AG04450 (cell line): Measurements from ENCODE around the gene VPS41. TPM values are rescaled to one million over a fixed set of nuclear protein-coding genes. Genes with fewer than 3 reads are reported as not detected.

Experiments used
- CTCF ChIA-PET: fragments of 300-600, 350-600 bp; formaldehyde crosslinking; extraction: SDS; loops from one replicate; lab custom pipeline; 2022; ENCODE audit warnings: antibody characterized with exemption, inconsistent platforms; lab: Charles Lee
- POLR2A ChIA-PET: fragments of 350-600 bp; formaldehyde crosslinking; extraction: SDS; loops from one replicate; lab custom pipeline; 2021; ENCODE audit warnings: antibody characterized with exemption, inconsistent platforms; lab: Yijun Ruan, JAX
- DNase-seq: peaks from one replicate; pipeline ENCODE4 v3.0.0-alpha.2; 2011; ENCODE audit warnings: low read depth, low spot score
- H3K27ac ChIP-seq: one replicate; pipeline ENCODE4 v1.5.1; 2012; ENCODE audit warnings: low read depth, low read length, control low read depth
- H3K27me3 ChIP-seq: one replicate; pipeline ENCODE4 v1.6.0; 2012; ENCODE audit warnings: low read length; ENCODE audit not compliant: control insufficient read depth, insufficient read depth
- H3K4me3 ChIP-seq: 2 replicates; pipeline ENCODE4 v1.5.1; 2011; ENCODE audit warnings: mild to moderate bottlenecking, low read depth, low read length, control low read depth
- H3K9me3 ChIP-seq: 2 replicates; pipeline ENCODE4 v1.5.1; 2012; ENCODE audit warnings: low read length; ENCODE audit not compliant: control insufficient read depth, insufficient read depth
- CTCF ChIP-seq: IDR thresholded peaks from 2 replicates; pipeline ENCODE4 v1.5.1; 2011; ENCODE audit warnings: low read depth, low read length, control low read depth, inconsistent platforms
- polyA plus RNA-seq: library from polyadenylated mRNA; depleted of rRNA; stranded (reverse); fragments of >200 nt; gene quantifications from 2 replicates; pipeline ENCODE4 v1.2.3, GENCODE V29; 2011

Gene VPS41
- polyA plus RNA-seq, 1 experiment: 67.1 TPM

DNA sequence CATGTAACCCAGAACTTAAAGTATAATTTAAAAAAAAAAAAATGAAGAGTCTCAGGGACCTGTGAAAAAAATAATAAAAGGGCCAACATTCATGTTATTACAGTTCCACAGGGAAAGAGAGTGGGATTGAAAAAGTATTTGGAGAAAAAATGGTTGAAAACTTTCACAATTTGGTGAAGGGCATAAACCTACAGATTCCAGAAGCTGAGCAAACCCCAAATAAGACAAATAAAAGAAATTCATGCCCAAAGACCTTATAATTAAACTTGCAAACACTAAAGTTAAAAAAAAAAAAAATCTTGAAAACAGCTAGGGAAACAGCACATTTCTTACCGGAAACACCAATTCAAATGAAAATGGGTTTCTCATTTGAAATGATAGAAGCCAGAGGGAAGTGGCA lies 19.9 kb downstream of the VPS41 start:
- H3K27ac ChIP-seq: no peak overlapping the region
- TF ChIP-seq CTCF: no peak
- CTCF ChIA-PET: no interaction called here
- no peak overlapping the region for H3K4me3 ChIP-seq
- POLR2A ChIA-PET: no interaction called here
- H3K9me3 ChIP-seq: no peaks in the 10 kb centered on the region
- no peak for DNase-seq
- H3K27me3 ChIP-seq: no peaks in the 10 kb centered on the region

DNA sequence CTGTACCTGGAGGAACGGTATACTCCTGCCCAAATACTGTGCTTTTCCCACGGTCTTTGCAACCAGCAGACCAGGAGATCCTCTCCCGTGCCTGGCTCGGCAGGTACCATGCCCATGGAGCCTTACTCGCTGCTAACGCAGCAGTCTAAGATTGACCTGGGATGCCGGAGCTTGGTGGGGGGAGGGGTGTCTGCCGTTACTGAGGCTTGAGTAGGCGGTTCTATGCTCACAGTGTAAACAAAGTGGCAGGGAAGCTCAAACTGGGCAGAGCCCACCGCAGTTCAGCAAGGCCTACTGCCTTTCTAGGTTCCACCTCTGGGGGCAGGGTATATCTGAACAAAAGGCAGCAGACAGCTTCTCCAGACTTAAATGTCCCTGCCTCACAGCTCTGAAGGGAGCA lies 22.7 kb downstream of the VPS41 start:
- DNase-seq: no peak
- H3K9me3 ChIP-seq: no peaks in the 10 kb centered on the region; the same call in 1 of the 2 replicates
- H3K27me3 ChIP-seq: no peaks in the 10 kb centered on the region
- CTCF ChIA-PET: no interaction called here
- H3K27ac ChIP-seq: no peak overlapping the region
- POLR2A ChIA-PET: no interaction called here
- no peak overlapping the region for H3K4me3 ChIP-seq
- no peak for TF ChIP-seq CTCF

- CTCF ChIA-PET: no interaction called here
- DNase-seq: no peak
Measured at GRCh38 chr7:38883706-38884105, 25.3 kb downstream of the VPS41 start.

GRCh38 chr7:38881947-38882684 lies 26.9 kb downstream of the VPS41 start:
- no peaks in the 10 kb centered on the region; the same call in 1 of the 2 replicates for H3K9me3 ChIP-seq
- H3K4me3 ChIP-seq: no peak overlapping the region
- TF ChIP-seq CTCF: no peak
- CTCF ChIA-PET: no interaction called here
- no peak for DNase-seq
- no peak overlapping the region for H3K27ac ChIP-seq
- no peaks in the 10 kb centered on the region for H3K27me3 ChIP-seq
- POLR2A ChIA-PET: no interaction called here

More at GRCh38 chr7:38883706-38884105, 25.3 kb downstream of the VPS41 start:
- TF ChIP-seq CTCF: no peak
- no peak overlapping the region for H3K4me3 ChIP-seq
- no peak overlapping the region for H3K27ac ChIP-seq
- POLR2A ChIA-PET: interaction anchor here (0.7 kb wide), 1 partner anchor 9 kb away, joined by 3 read pairs; no protein-coding TSS in a partner anchor
- H3K9me3 ChIP-seq: no peaks in the 10 kb centered on the region; the same call in 1 of the 2 replicates
- no peaks in the 10 kb centered on the region for H3K27me3 ChIP-seq

- Histone ChIP-seq H3K27me3 (no peaks in the 10 kb centered on the region), H3K4me3 (no peak overlapping the region), H3K27ac (no peak overlapping the region), H3K9me3 (no peaks in the 10 kb centered on the region; the same call in 1 of the 2 replicates)
- CTCF ChIA-PET: interaction anchor here (0.7 to 1.6 kb wide), 2 partner anchors 10 to 11 kb away, joined by 3 to 4 read pairs; no protein-coding TSS in a partner anchor
- 0 out of 2 replicates have a peak, but pooled peaks have one; percentile 1 for TF ChIP-seq CTCF
- DNase-seq: no peak
- POLR2A ChIA-PET: no interaction called here
Measured at GRCh38 chr7:38881015-38881414, 28.0 kb downstream of the VPS41 start.
